GM12875 (cell line): Measurements from ENCODE around the gene PIK3IP1.

Experiments used
- H3K4me3 ChIP-seq: one replicate; pipeline ENCODE4 v1.5.1; 2011; ENCODE audit warnings: low read depth, low read length, control low read depth
- TF ChIP-seq, protein P1 (sequence below): IDR thresholded peaks from 2 replicates; pipeline ENCODE4 v1.5.1; 2011; ENCODE audit warnings: low read depth, mild to moderate bottlenecking, control low read depth, inconsistent platforms, low read length, moderate library complexity, borderline replicate concordance; ENCODE audit not compliant: insufficient read depth

Gene PIK3IP1

DNA sequence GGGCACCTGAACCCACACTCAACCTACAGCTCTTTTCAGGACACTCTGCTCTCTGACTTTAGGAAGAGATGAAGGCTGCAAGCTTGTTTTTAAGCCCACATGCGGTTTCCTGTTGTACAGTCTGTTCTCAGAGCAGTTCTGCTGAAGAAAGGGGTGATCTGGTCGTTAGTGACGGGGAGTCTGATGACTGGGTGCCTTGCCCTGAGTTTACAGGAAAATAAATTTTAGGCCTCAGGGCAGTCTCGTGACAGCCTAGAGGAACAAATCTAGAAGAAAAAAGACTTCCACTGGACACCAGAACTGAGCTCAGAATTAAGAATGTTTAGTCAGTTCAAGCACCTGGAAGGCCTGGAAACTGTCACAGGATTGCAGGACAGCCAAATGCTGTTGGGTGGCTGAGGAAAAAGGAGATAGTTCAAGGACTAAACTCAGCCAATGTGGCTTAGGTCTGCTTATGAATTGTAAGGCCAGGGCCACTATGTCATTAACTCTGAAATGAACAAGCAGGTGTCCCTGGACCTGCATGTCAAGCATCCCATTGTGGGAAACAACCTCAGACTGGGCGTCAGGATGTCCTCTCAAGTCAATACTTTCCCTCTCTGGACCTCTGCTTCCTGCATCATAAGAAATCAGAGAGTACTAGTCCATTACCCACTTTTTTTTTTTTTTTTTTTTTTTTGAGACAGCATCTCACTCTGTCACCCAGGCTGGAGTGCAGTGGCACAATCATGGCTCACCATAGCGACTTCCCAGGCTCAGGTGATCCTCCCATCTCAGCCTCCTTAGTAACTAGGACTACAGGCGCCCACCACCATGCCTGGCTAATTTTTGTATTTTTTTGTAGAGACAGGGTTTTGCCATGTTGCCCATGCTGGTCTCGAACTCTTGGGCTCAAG, 5.7 kb downstream of the PIK3IP1 start:
- no peak overlapping the region for H3K4me3 ChIP-seq
- TF ChIP-seq, protein P1, sequence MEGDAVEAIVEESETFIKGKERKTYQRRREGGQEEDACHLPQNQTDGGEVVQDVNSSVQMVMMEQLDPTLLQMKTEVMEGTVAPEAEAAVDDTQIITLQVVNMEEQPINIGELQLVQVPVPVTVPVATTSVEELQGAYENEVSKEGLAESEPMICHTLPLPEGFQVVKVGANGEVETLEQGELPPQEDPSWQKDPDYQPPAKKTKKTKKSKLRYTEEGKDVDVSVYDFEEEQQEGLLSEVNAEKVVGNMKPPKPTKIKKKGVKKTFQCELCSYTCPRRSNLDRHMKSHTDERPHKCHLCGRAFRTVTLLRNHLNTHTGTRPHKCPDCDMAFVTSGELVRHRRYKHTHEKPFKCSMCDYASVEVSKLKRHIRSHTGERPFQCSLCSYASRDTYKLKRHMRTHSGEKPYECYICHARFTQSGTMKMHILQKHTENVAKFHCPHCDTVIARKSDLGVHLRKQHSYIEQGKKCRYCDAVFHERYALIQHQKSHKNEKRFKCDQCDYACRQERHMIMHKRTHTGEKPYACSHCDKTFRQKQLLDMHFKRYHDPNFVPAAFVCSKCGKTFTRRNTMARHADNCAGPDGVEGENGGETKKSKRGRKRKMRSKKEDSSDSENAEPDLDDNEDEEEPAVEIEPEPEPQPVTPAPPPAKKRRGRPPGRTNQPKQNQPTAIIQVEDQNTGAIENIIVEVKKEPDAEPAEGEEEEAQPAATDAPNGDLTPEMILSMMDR: no peak

DNA sequence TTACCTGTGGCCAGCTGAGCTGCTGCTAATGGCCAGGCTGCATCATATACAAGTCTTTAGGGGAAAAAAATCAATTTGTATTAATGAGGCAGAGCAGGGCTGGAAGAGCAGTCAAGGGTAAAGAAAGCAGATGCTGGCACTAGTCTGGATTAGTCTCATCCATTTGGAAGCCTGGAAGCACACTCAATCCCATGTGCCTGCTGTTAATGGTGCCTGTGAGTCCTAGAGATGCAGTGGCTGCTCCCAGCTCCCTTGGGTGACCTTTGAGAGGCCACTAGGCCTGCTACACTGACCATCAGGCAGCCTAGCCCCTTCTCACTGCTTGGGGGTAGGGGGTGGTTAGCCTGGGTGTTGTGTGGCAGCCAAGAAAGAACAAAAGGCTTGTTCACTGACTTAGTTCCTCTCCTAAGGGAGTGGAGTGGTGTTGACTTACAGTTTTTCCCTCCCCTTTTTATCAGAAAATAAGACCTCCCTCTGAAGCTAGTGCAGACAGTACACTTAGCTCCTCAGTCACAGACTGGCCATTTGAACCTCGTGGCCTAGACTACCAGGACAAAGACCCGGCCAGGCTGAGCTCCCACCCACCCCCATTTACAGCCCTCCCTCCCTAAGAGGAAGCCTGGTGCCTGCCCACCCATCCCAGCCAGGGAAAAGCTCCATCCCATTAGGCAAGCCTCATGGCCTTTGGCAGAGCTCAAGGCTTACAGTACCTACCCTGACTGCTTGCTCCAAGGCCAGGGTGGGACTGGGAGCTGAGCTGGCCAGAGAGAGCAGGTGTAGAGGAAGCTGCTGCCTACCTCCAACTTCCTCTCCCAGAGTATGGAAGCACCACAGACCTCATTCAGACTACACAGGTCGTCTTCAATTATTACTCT, 7.8 kb downstream of the PIK3IP1 start:
- TF ChIP-seq, protein P1: no peak
- no peak overlapping the region for H3K4me3 ChIP-seq

DNA sequence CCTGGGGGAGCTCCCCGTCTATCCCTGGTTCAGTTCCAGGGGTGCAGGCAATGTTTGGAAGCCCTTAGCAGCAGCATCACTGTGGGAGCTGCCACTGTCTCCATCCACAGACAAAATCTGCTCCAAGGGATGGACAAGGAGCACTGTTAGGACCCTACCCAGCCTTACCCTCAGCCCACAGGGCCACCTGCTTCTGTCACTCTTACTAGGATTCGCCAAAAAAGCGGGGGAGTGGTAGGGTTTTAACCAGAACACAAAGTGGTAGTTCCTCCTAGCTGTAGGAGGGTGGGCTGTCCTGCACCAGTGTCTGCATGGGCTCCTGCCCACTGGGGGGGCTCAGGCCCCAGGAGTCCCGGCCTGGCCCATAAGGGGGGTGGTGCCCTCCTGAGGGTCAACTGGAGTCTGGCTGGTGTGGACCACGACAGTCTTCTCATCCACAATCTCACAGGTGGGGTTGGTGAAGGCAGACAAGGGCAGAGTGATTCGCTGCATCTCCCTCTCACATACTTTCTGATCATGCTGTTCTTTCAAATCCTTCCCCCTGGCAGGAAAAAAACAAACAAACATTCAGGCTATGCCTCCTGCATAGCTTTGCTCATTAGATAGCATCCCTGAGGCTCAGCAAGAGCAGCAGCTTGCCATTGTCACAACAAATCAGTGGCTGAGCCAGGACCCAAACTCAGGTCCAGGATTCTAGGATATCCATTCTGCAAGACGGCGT, 9.4 kb downstream of the PIK3IP1 start:
- TF ChIP-seq, protein P1: no peak
- H3K4me3 ChIP-seq: no peak overlapping the region

DNA sequence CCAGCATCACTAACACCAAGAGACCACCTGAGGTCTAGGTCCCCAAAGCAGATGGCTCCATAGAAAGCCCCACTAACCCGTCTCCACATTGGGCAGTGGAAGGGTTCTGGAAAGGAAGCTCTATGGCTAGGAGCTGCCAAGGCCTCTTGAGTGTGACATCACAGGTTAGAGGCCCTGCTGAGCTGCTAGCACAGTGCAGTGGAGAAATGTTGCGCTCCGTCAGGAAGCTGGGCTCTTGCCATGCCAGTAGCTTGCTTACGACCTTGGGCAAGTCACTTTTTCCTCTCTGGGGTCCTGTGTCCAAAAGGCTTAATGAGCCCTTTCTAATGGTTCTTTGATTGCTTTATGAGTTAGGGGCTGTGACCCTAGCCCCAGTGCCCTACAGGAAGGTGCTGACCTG, 10.6 kb downstream of the PIK3IP1 start:
- TF ChIP-seq, protein P1: no peak
- H3K4me3 ChIP-seq: no peak overlapping the region

- H3K4me3 ChIP-seq: no peak overlapping the region
- TF ChIP-seq, protein P1: no peak
These were observed 12.3 kb downstream of the PIK3IP1 start for GRCh38 chr22:31279821-31280505.

GRCh38 chr22:31279327-31279669, 13.0 kb downstream of the PIK3IP1 start:
- TF ChIP-seq, protein P1: no peak
- no peak overlapping the region for H3K4me3 ChIP-seq
